ENCODE measurements around the gene BAIAP2.

GRCh38 chr17:81100668-81101067 is 65.7 kb downstream of the BAIAP2 start:
- TF ChIP-seq POLR2A (IDR thresholded peaks at IDR 0.05) (no peak), CTCF (IDR thresholded peaks at IDR 0.05) (no peak), EP300 (IDR thresholded peaks at IDR 0.05) (no peak)
